Pancreas (tissue), 10 donors: ENCODE results near the gene COL16A1. TPM values are rescaled to one million over a fixed set of nuclear protein-coding genes. Genes with fewer than 3 reads are reported as not detected.

Experiments
- ATAC-seq, 4 donors: fragments of 200-7000 bp; cut with Tn5 transposase; one replicate each; pipeline versions ENCODE4 v1.8.0 to v1.9.1; 2020; ENCODE audit warnings: mild to moderate bottlenecking in 4 of 4, moderate library complexity in 4 of 4
- DNase-seq, 6 donors: peaks; one replicate each; pipeline ENCODE4 v3.0.0-alpha.2; 2020
- FAIRE-seq: peaks from 2 replicates; lab custom pipeline; 2012; peaks lifted over from hg19 to GRCh38; lab: Jason Lieb, UNC
- H3K27ac ChIP-seq, 4 donors: fragments of 200-600 bp; sonication (generic); 1 replicate in 3 of 4; 2 replicates in 1 of 4; pipeline versions ENCODE4 v1.5.0 to v1.8.0; 2020
- H3K27me3 ChIP-seq, 4 donors: fragments of 200-600 bp; one replicate each; pipeline ENCODE4 v1.8.0; 2021
- H3K36me3 ChIP-seq, 3 donors: fragments of 200-600 bp; sonication (generic) in 1 of 3; one replicate each; pipeline versions ENCODE4 v1.5.0 to v1.8.0; 2020 to 2021
- H3K4me1 ChIP-seq, 3 donors: fragments of 200-600 bp; one replicate each; pipeline ENCODE4 v1.8.0; 2021
- H3K4me3 ChIP-seq, 4 donors: fragments of 200-600 bp; sonication (generic) in 2 of 4; one replicate each; pipeline versions ENCODE4 v1.5.0 to v1.8.0; 2020 to 2021
- H3K9me3 ChIP-seq, 4 donors: fragments of 200-600 bp; one replicate each; pipeline ENCODE4 v1.8.0; 2021
- WGBS, 2 donors: extraction: QIAGEN DNeasy Blood & Tissue Kit; methylation state at CpG; one replicate each; pipeline ENCODE4 v1.1.7; 2013; 5-methylcytosine and 5-hydroxymethylcytosine counted together
- intact Hi-C, 3 donors: fragments of 100-400 bp; cut with DNase I; formaldehyde crosslinking; loops; one replicate each; pipeline versions ENCODE4 v1.11.1 to v1.14.2; 2022
- polyA plus RNA-seq, 2 donors: library from polyadenylated mRNA; stranded (reverse); fragments of 200-250 nt; gene quantifications; one replicate each; pipeline ENCODE4 v1.2.3, GENCODE V29; 2013
- total RNA-seq, 6 donors: library from RNA; stranded (reverse); fragmentation: NEBNext Ultra II Directional in 4 of 6; extraction: Animal tissue kit (Norgen Biotek cat#: 25700) in 4 of 6; gene quantifications; one replicate each; pipeline versions ENCODE4 v1.2.1 to v1.2.4, GENCODE V29; 2021 to 2023
- TF ChIP-seq, protein P1 (sequence below), 4 donors: fragments of 200-600 bp; sonication (generic) in 3 of 4; IDR thresholded peaks; one replicate each; pipeline versions ENCODE4 v1.5.0 to v1.8.0; 2021; ENCODE audit warnings: antibody characterized with exemption in 4 of 4
- donor health status: healthy with polysubstance abuse.
- donor health status: DM: no; HTN: no; CAD: no; lungs with moderate emphysema.
- donor health status: DM: no; HTN: no; CAD: no.
- donor health status: control.
- donor health status: control.
- donor health status: Bipolar disorder and iron deficiency.
- donor health status: DM: yes; HTN: yes; CAD: no.
- donor health status: DM: no; HTN: no; CAD: no.
- donor health status: DM: no; HTN: no; CAD: no.
- donor health status: DM: yes; HTN: yes; CAD: no.

The COL16A1 gene
- total and polyA plus RNA-seq, 8 donors = 3.3 to 26.7 (median 11.2) TPM

DNA sequence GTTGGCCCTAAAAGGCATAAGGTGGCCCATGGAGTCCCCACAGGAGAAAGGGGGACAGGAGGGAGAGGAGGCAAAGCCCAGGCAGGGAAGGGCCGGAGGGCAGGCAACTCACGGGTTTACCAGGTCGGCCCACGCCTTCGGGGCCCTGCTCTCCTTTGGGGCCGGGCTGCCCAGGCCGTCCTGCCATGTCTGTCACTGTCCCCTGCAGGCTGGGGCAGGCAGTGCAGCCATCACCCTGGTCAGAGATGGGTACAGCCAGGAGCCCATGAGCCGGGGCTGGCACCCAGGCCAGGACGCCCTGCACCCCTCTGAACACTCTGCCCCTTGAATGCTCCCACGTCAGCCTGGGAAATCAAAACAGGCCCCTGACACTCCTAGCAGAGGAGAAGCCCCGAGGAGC lies 19.8 kb downstream of the COL16A1 start:
- intact Hi-C loops = no loop called here
- 38 to 64% methylated on average over 11 of the region's 11 CpGs for WGBS, 2 donors
- DNase-seq (peak in 2 of 6 donors; percentile 51 to 80), ATAC-seq (peak in 3 of 4 donors; percentile 61 to 75 (median 66)), FAIRE-seq (no peak)
- TF ChIP-seq, protein P1, sequence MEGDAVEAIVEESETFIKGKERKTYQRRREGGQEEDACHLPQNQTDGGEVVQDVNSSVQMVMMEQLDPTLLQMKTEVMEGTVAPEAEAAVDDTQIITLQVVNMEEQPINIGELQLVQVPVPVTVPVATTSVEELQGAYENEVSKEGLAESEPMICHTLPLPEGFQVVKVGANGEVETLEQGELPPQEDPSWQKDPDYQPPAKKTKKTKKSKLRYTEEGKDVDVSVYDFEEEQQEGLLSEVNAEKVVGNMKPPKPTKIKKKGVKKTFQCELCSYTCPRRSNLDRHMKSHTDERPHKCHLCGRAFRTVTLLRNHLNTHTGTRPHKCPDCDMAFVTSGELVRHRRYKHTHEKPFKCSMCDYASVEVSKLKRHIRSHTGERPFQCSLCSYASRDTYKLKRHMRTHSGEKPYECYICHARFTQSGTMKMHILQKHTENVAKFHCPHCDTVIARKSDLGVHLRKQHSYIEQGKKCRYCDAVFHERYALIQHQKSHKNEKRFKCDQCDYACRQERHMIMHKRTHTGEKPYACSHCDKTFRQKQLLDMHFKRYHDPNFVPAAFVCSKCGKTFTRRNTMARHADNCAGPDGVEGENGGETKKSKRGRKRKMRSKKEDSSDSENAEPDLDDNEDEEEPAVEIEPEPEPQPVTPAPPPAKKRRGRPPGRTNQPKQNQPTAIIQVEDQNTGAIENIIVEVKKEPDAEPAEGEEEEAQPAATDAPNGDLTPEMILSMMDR (IDR thresholded peaks at IDR 0.05) = peak in 2 of 4 donors; percentile 12 to 19
- H3K27ac ChIP-seq = no peak overlapping the region
- no peak overlapping the region for H3K4me3 ChIP-seq
- no peaks in the 10 kb centered on the region for H3K27me3 ChIP-seq
- H3K36me3 ChIP-seq = no peaks in the 10 kb centered on the region
- H3K4me1 ChIP-seq = no peaks in the 10 kb centered on the region
- no peaks in the 10 kb centered on the region for H3K9me3 ChIP-seq

DNA sequence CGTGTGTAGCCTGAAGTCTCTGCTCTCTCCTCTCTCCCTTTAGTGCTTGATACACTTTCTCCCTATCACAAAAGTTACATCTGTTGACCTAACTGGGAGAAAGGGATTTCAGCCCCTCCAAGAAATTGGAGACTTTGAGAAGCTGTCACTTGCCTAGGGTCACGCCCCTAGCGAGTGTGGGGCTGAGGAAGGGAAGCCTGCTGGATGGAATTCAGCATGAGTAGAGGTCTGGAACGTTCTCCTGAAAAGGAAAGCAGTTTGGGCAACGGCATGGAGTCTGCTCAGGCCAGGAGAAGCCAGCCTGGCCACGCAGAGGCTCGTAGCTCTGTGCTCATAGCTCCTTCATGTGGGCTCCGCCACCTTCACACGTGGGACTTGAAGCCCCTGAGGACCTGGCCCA lies 22.4 kb downstream of the COL16A1 start:
- intact Hi-C loops = no loop called here
- H3K27ac ChIP-seq = no peak overlapping the region
- TF ChIP-seq, protein P1 (IDR thresholded peaks at IDR 0.05) = no peak
- DNase-seq (no peak), ATAC-seq (no peak), FAIRE-seq (no peak)
- no peaks in the 10 kb centered on the region for H3K4me1 ChIP-seq
- H3K9me3 ChIP-seq = no peaks in the 10 kb centered on the region
- no peaks in the 10 kb centered on the region for H3K27me3 ChIP-seq
- no peaks in the 10 kb centered on the region for H3K36me3 ChIP-seq
- 66 to 68% methylated on average over 9 of the region's 9 CpGs for WGBS, 2 donors
- H3K4me3 ChIP-seq = no peak overlapping the region

DNA sequence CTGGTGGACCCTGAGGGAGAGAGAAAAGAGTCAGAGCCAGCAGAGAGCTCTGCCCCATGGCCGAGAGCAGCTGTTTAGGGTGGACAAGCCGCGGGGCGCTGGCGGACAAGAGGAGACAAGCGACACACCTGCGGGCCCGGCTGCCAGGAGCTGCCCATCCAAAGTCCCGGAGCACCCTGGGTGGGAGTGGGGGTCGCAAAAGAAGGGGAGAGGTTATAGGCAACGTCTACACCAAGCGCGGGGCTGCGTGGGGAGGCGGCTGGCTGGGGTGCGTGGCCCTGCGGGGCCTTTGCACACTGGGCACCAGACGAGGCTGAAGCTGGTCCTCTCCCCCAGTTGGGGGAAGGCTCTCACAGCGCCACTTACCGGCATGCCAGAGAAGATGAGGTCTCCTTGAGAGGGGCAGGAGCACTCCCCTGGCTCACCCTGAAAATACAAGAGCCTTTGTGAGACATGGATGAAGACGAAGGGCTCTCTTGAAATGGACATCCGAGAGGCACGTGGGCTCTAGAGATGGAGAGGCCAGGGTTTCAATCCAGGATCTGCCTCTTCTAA lies 24.1 kb downstream of the COL16A1 start:
- Histone ChIP-seq H3K4me1 (no peaks in the 10 kb centered on the region), H3K36me3 (no peaks in the 10 kb centered on the region), H3K9me3 (no peaks in the 10 kb centered on the region), H3K27ac (no peak overlapping the region), H3K4me3 (no peak overlapping the region), H3K27me3 (no peaks in the 10 kb centered on the region)
- intact Hi-C loops = no loop called here
- WGBS, 2 donors = 71% methylated on average over 22 to 23 of the region's 23 CpGs
- peak in 1 of 6 donors; percentile 62 for DNase-seq
- FAIRE-seq = no peak
- TF ChIP-seq, protein P1 (IDR thresholded peaks at IDR 0.05) = no peak
- no peak for ATAC-seq

DNA sequence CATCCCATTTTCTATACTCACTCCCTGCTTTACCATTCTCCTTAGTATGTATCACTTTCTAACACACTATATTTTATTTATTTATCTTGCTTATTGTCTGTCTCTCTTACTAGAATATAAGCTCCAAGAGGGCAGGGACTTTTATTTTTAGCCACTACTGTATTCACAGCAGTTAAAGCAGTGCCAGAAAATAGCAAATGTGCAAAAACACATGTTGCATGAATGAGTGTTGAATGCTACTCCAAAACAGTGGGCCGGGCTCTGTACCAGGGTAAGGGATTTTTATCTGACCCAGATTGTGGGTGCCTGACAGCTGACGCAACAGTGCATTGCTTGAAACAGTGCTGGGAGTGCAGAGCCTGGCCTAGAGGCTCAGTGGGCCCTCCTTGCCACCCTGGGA lies 24.7 kb downstream of the COL16A1 start:
- no peaks in the 10 kb centered on the region for H3K9me3 ChIP-seq
- no peak overlapping the region for H3K27ac ChIP-seq
- DNase-seq (no peak), ATAC-seq (no peak), FAIRE-seq (no peak)
- 31 to 38% methylated on average over 2 of the region's 2 CpGs for WGBS, 2 donors
- TF ChIP-seq, protein P1 (IDR thresholded peaks at IDR 0.05) = no peak
- no peaks in the 10 kb centered on the region for H3K27me3 ChIP-seq
- H3K36me3 ChIP-seq = no peaks in the 10 kb centered on the region
- H3K4me1 ChIP-seq = no peaks in the 10 kb centered on the region
- intact Hi-C loops = no loop called here
- no peak overlapping the region for H3K4me3 ChIP-seq

DNA sequence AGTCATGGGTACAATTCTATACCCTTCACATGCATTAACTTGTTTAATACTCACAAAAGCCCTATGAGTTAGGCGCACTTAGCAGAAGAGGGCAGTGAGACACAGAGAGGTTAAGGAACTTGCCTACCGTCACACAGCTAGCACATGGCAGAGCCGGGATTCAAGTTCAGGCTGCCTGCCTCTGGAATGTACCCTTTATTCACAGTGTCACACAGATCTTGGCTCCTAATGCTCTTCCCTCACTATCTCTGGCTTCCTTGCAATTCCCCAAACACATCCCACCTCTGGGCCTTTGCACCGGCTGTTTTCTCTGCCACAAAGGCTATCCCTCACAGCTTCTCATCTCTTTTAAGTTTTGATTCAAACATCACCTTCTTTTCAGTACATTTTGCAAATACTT lies 25.1 kb downstream of the COL16A1 start:
- WGBS, 2 donors = 85 to 88% methylated on average over 4 of the region's 4 CpGs
- FAIRE-seq = no peak
- intact Hi-C loops = no loop called here

More for the DNA sequence above, 25.1 kb downstream of the COL16A1 start:
- Histone ChIP-seq H3K9me3 (no peaks in the 10 kb centered on the region), H3K4me3 (no peak overlapping the region), H3K4me1 (no peaks in the 10 kb centered on the region), H3K36me3 (no peaks in the 10 kb centered on the region), H3K27ac (no peak overlapping the region), H3K27me3 (no peaks in the 10 kb centered on the region)
- no peak for ATAC-seq
- TF ChIP-seq, protein P1 (IDR thresholded peaks at IDR 0.05) = no peak
- no peak for DNase-seq
